HepG2 (cell line): Measurements from ENCODE around the gene KIFC1. TPM values are rescaled to one million over a fixed set of nuclear protein-coding genes. Genes with fewer than 3 reads are reported as not detected.

ENCODE experiments used
- AFF4 ChIP-seq: sonication (generic); formaldehyde crosslinking; IDR thresholded peaks from 2 replicates; pipeline ENCODE4 v1.4.0; 2020; ENCODE audit warnings: missing genetic modification reagents
- FOXO4 ChIP-seq: sonication (generic); formaldehyde crosslinking; conservative IDR thresholded peaks from 2 replicates; pipeline ENCODE4 v1.8.1; 2023; ENCODE audit warnings: missing genetic modification reagents
- MXD3 ChIP-seq: IDR thresholded peaks from 2 replicates; pipeline ENCODE4 v1.6.1; 2016; ENCODE audit warnings: mild to moderate bottlenecking, missing biosample characterization, missing genetic modification reagents
- POLR2AphosphoS2 ChIP-seq: IDR thresholded peaks from 2 replicates; pipeline ENCODE4 v1.6.1; 2011; ENCODE audit warnings: low read depth, low read length, improper control_type of control experiment
- TRAFD1 ChIP-seq: sonication (generic); formaldehyde crosslinking; IDR thresholded peaks from 2 replicates; pipeline ENCODE4 v1.5.1; 2020; ENCODE audit warnings: missing genetic modification reagents, mild to moderate bottlenecking, borderline replicate concordance
- TRIM22 ChIP-seq: fragments of 450-650 bp; IDR thresholded peaks from 2 replicates; pipeline ENCODE4 v1.6.1; 2017
- ZNF343 ChIP-seq: sonication (generic); formaldehyde crosslinking; IDR thresholded peaks from 2 replicates; pipeline ENCODE4 v1.4.0; 2020; ENCODE audit warnings: mild to moderate bottlenecking, missing genetic modification reagents
- ZNF407 ChIP-seq: sonication (generic); formaldehyde crosslinking; IDR thresholded peaks from one replicate; pipeline ENCODE4 v1.5.1; 2020; ENCODE audit warnings: mild to moderate bottlenecking, missing genetic modification reagents; ENCODE audit errors: not compliant biosample characterization
- ZNF468 ChIP-seq: sonication (generic); formaldehyde crosslinking; IDR thresholded peaks from 2 replicates; pipeline ENCODE4 v1.8.0; 2022; ENCODE audit warnings: mild to moderate bottlenecking, moderate library complexity, missing genetic modification reagents
- ZNF772 ChIP-seq: sonication (generic); formaldehyde crosslinking; IDR thresholded peaks from 2 replicates; pipeline ENCODE4 v1.5.0; 2020; ENCODE audit warnings: mild to moderate bottlenecking, missing genetic modification reagents
- polyA plus RNA-seq, 8 experiments: library from polyadenylated mRNA; depleted of rRNA in 3 of 8; stranded (reverse) in 7 of 8; unstranded in 1 of 8; fragments of >200 nt; fragmentation: Illumina TruSeq in 4 of 8; extraction: Trizol in 4 of 8; gene quantifications; 2 replicates each; pipeline versions ENCODE4 v1.2.1 to v1.2.3, GENCODE V29; 2011 to 2016; ENCODE audit warnings: low read depth in 4 of 8, missing spikeins in 1 of 8, mixed read lengths in 1 of 8; ENCODE audit not compliant: insufficient read depth in 1 of 8
- total RNA-seq, 5 experiments: library from RNA; depleted of rRNA; stranded (reverse); fragments of >200 nt; fragmentation: Illumina TruSeq; extraction: Trizol; gene quantifications; 2 replicates each; pipeline ENCODE4 v1.2.3, GENCODE V29; 2016; ENCODE audit warnings: low read depth in 1 of 5

The KIFC1 gene
- total and polyA plus RNA-seq, 2 of the 13 experiments (the other 11 are each of a cell fraction or from before 2014, with no cell fraction given): 25.0 to 45.5 TPM

- no peak for TF ChIP-seq AFF4 (CRISPR knock-in tag)
- TF ChIP-seq TRAFD1 (CRISPR knock-in tag): no peak
- TF ChIP-seq MXD3 (CRISPR knock-in tag): peak; percentile 85
- TF ChIP-seq ZNF343 (CRISPR knock-in tag): peak; percentile 78
- TF ChIP-seq TRIM22: no peak
- TF ChIP-seq POLR2AphosphoS2: no peak
- peak; percentile 80 for TF ChIP-seq ZNF407
- no peak for TF ChIP-seq FOXO4 (CRISPR knock-in tag)
- TF ChIP-seq ZNF772: peak; percentile 63
- TF ChIP-seq ZNF468: no peak
Observed at GRCh38 chr6:33417903-33418689, 26.5 kb downstream of the KIFC1 start, which contains the start of gene CUTA (continued).
